Fibroblast of lung (primary cell): Measurements from ENCODE around the gene ADIPOR1.

Experiments
- EZH2 ChIP-seq: IDR thresholded peaks from 2 replicates; pipeline ENCODE4 v1.5.1; 2012; ENCODE audit warnings: low read length, control low read depth, mild to moderate bottlenecking; ENCODE audit errors: missing control alignments
- TF ChIP-seq, protein P1 (sequence below), 2 donors: IDR thresholded peaks in 1 of 2; conservative IDR thresholded peaks in 1 of 2; 1 replicate in 1 of 2; 2 replicates in 1 of 2; pipeline ENCODE4 v1.5.1; 2011 to 2012; ENCODE audit warnings: low read length in 2 of 2, control low read depth in 1 of 2, inconsistent platforms in 1 of 2, low read depth in 1 of 2, mild to moderate bottlenecking in 1 of 2

GRCh38 chr1:202987922-202988583 lies 29.9 kb upstream of the ADIPOR1 start:
- TF ChIP-seq, protein P1, sequence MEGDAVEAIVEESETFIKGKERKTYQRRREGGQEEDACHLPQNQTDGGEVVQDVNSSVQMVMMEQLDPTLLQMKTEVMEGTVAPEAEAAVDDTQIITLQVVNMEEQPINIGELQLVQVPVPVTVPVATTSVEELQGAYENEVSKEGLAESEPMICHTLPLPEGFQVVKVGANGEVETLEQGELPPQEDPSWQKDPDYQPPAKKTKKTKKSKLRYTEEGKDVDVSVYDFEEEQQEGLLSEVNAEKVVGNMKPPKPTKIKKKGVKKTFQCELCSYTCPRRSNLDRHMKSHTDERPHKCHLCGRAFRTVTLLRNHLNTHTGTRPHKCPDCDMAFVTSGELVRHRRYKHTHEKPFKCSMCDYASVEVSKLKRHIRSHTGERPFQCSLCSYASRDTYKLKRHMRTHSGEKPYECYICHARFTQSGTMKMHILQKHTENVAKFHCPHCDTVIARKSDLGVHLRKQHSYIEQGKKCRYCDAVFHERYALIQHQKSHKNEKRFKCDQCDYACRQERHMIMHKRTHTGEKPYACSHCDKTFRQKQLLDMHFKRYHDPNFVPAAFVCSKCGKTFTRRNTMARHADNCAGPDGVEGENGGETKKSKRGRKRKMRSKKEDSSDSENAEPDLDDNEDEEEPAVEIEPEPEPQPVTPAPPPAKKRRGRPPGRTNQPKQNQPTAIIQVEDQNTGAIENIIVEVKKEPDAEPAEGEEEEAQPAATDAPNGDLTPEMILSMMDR (conservative IDR thresholded peaks at IDR 0.05 in 1 of 2, IDR thresholded peaks at IDR 0.05 in 1 of 2; ENCODE audit: low read depth in 1 of 2, low read length in 2 of 2) = no peak
- TF ChIP-seq EZH2 = no peak
